ENCODE data around the gene SKAP2. TPM values are rescaled to one million over a fixed set of nuclear protein-coding genes. Genes with fewer than 3 reads are reported as not detected.

The SKAP2 gene
- polyA plus RNA-seq, 3 donors = 19.2 to 204 (median 158) TPM

DNA sequence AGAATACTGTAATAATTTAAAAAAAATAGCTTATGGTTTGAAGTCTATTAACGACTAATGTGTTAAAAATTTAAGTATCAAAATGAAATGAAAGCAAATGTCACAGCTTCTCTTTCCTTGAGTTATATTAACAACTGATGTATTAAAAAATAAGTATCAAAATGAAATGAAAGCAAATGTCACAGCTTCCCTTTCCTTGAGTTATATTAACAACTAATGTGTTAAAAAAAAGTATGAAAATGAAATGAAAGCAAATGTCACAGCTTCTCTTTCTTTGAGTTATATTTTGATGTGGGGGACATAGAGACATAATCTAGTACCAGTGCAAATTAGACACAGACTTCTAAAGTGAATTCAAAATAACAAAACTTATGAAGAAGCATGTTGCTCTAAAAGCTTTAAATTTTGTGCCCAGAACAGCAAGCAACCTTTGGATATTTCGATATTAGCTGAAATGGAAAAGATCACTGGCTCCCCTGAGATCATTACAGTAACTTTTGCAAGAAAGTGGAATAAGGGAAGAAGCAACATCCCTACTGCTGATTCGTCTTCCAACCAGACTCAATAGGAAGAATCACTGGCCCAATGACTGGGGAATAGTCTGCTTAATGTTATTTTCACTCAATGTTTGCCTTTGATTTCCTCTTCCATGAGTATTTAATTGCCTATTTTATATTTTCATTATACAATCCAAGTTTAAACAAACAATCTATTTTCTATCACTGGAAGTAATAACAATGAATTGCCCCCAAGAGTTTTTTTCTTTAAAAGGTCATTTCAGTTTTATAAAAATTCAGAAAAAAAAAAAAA is 8.0 kb downstream of the SKAP2 start:
- H3K4me1 Mint-ChIP-seq = peaks cover 43% of the 10 kb centered on the region
- DNase-seq = peak in 2 of 3 donors; percentile 14 to 29
- H3K36me3 Mint-ChIP-seq = peaks cover 15 to 26% of the 10 kb centered on the region in 2 donors
- TF ChIP-seq, protein P1, sequence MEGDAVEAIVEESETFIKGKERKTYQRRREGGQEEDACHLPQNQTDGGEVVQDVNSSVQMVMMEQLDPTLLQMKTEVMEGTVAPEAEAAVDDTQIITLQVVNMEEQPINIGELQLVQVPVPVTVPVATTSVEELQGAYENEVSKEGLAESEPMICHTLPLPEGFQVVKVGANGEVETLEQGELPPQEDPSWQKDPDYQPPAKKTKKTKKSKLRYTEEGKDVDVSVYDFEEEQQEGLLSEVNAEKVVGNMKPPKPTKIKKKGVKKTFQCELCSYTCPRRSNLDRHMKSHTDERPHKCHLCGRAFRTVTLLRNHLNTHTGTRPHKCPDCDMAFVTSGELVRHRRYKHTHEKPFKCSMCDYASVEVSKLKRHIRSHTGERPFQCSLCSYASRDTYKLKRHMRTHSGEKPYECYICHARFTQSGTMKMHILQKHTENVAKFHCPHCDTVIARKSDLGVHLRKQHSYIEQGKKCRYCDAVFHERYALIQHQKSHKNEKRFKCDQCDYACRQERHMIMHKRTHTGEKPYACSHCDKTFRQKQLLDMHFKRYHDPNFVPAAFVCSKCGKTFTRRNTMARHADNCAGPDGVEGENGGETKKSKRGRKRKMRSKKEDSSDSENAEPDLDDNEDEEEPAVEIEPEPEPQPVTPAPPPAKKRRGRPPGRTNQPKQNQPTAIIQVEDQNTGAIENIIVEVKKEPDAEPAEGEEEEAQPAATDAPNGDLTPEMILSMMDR (IDR thresholded peaks at IDR 0.05) = no peak
- Histone ChIP-seq H3K4me3 (replicated peaks in 1 of 3; ENCODE audit: low read depth in 2 of 3, low read length in 3 of 3) (no peak overlapping the region), H3K9me3 (replicated peaks in 1 of 2; ENCODE audit: control insufficient read depth in 1 of 2, insufficient read depth in 1 of 2, low read length in 2 of 2) (no peaks in the 10 kb centered on the region), H3K9ac (ENCODE audit: insufficient read depth, low read length, poor library complexity, severe bottlenecking) (no peak overlapping the region), H3K36me3 (replicated peaks in 1 of 2; ENCODE audit: control insufficient read depth in 1 of 2, insufficient read depth in 2 of 2, low read length in 2 of 2) (peaks cover 18 to 23% of the 10 kb centered on the region in 2 donors), H3K4me2 (replicated peaks; ENCODE audit: extremely low read depth, low read length, poor library complexity, severe bottlenecking) (peak overlapping the region; percentile 67), H4K20me1 (ENCODE audit: insufficient read depth, low read length) (peaks cover 84% of the 10 kb centered on the region), H2AFZ (ENCODE audit: insufficient read depth, low read depth, low read length, poor library complexity, severe bottlenecking) (no peak overlapping the region), H3K4me1 (ENCODE audit: control insufficient read depth in 1 of 2, insufficient read depth in 2 of 2, low read length in 2 of 2) (peaks cover 22 to 43% of the 10 kb centered on the region in 2 donors), H3K27ac (ENCODE audit: low read depth in 1 of 2, low read length in 2 of 2) (no peak overlapping the region), H3K79me2 (ENCODE audit: insufficient read depth, low read length) (peaks cover 65% of the 10 kb centered on the region), H3K27me3 (ENCODE audit: control insufficient read depth in 2 of 2, insufficient read depth in 2 of 2, low read length in 2 of 2) (peaks cover 0 to 4% of the 10 kb centered on the region in 2 donors)
- peak overlapping the region in 1 of 2 donors; percentile 18 for H3K4me3 Mint-ChIP-seq
- no peaks in the 10 kb centered on the region for H3K9me3 Mint-ChIP-seq
- no CpG with 5 or more reads among the region's 3 CpGs for WGBS (ENCODE audit: insufficient coverage)
- intact Hi-C loops (cut with micrococcal nuclease) = loop anchor here in 1 of 2 donors (10.0 kb wide), 1 partner anchor 308 kb away; the partner anchor contains the start of gene HOXA9
- H3K27me3 Mint-ChIP-seq (ENCODE audit: low read depth in 3 of 3) = peaks cover 2 to 18% (median 6%) of the 10 kb centered on the region in 3 donors
- no peak overlapping the region for H3K27ac Mint-ChIP-seq

DNA sequence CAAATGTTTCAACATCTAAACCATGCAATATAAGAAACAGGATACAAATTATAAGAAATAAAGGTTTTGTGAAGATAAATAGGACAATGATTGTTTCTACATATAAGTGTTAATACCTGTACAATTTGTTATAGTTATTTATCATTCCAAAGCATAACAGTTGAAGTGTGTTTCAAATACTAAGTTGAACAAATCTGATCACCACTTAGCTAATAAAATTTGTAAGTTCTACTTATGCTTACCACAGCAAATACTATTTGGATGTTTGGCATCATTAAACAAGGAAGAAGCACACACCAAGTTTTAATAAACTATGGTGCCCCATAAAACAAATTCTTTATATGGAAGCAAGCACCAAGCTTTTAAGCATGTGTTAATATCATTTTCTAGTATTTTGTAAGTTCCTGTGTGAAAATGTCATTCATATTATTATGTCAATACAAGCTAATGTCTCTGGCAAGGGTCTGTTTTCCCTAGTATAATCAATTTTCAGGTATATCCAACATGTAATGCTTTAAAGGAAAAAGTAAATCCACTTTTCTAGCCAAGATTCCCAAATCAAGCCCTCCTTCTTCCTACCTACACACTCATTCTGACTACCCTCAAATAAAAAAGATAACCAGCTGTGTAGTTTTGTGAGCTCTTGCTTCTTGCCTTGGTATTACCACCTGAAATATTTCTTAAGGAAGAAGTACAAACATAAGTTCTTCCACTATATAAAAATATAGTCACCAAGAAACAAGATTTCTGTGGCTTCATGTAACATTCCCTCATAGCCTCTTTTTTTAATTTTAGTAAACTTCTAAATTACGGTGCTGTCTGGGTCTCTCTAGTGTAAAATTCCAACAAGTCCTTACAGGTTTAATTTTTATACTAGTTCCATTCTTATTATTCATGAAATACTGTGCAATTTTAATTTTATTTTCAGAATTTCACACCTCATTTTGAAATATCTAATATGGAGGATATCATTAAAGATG is 9.2 kb downstream of the SKAP2 start:
- Histone ChIP-seq H3K4me1 (ENCODE audit: control insufficient read depth in 1 of 2, insufficient read depth in 2 of 2, low read length in 2 of 2) (peaks cover 17 to 31% of the 10 kb centered on the region in 2 donors), H4K20me1 (ENCODE audit: insufficient read depth, low read length) (peaks cover 91% of the 10 kb centered on the region), H2AFZ (ENCODE audit: insufficient read depth, low read depth, low read length, poor library complexity, severe bottlenecking) (no peak overlapping the region), H3K79me2 (ENCODE audit: insufficient read depth, low read length) (peaks cover 52% of the 10 kb centered on the region), H3K4me2 (replicated peaks; ENCODE audit: extremely low read depth, low read length, poor library complexity, severe bottlenecking) (no peak overlapping the region), H3K9me3 (replicated peaks in 1 of 2; ENCODE audit: control insufficient read depth in 1 of 2, insufficient read depth in 1 of 2, low read length in 2 of 2) (no peaks in the 10 kb centered on the region), H3K27ac (ENCODE audit: low read depth in 1 of 2, low read length in 2 of 2) (no peak overlapping the region), H3K27me3 (ENCODE audit: control insufficient read depth in 2 of 2, insufficient read depth in 2 of 2, low read length in 2 of 2) (peaks cover 0 to 4% of the 10 kb centered on the region in 2 donors), H3K4me3 (replicated peaks in 1 of 3; ENCODE audit: low read depth in 2 of 3, low read length in 3 of 3) (no peak overlapping the region), H3K36me3 (replicated peaks in 1 of 2; ENCODE audit: control insufficient read depth in 1 of 2, insufficient read depth in 2 of 2, low read length in 2 of 2) (peaks cover 18 to 35% of the 10 kb centered on the region in 2 donors), H3K9ac (ENCODE audit: insufficient read depth, low read length, poor library complexity, severe bottlenecking) (no peak overlapping the region)
- WGBS (ENCODE audit: insufficient coverage) = no CpG with 5 or more reads among the region's 1 CpG
- Mint-ChIP-seq H3K36me3 (peaks cover 25 to 38% of the 10 kb centered on the region in 2 donors), H3K27ac (no peak overlapping the region), H3K9me3 (no peaks in the 10 kb centered on the region), H3K27me3 (ENCODE audit: low read depth in 3 of 3) (peaks cover 2 to 18% (median 6%) of the 10 kb centered on the region in 3 donors), H3K4me1 (peaks cover 34% of the 10 kb centered on the region), H3K4me3 (no peak overlapping the region)
- TF ChIP-seq, protein P1 (IDR thresholded peaks at IDR 0.05) = no peak
- intact Hi-C loops (cut with micrococcal nuclease) = loop anchor here (5.0 to 10.0 kb wide), 2 partner anchors 307 to 310 kb away; partner anchors contain the start of gene HOXA9 (in 1 of the 2)
- no peak for DNase-seq

Measured in CD14-positive monocyte (primary cell).